Omental fat pad (tissue), 4 donors: ENCODE measurements around the gene SACM1L. TPM values are rescaled to one million over a fixed set of nuclear protein-coding genes. Genes with fewer than 3 reads are reported as not detected.

ENCODE experiments used
- ATAC-seq: fragments of 150-250 bp; one replicate; pipeline ENCODE4 v1.9.1; 2016; ENCODE audit warnings: mild to moderate bottlenecking, moderate library complexity; ENCODE audit not compliant: low FRiP score
- DNase-seq: peaks from one replicate; pipeline ENCODE4 v3.0.0-alpha.2; 2019; ENCODE audit warnings: low spot score
- CTCF ChIP-seq, 3 donors: fragments of 450-650 bp; IDR thresholded peaks; one replicate each; pipeline ENCODE4 v1.5.1; 2016 to 2017; ENCODE audit warnings: antibody characterized with exemption in 3 of 3, mild to moderate bottlenecking in 3 of 3, moderate library complexity in 2 of 3
- total RNA-seq, 4 donors: library from RNA; depleted of rRNA; stranded (reverse); fragments of >200 nt; gene quantifications; one replicate each; pipeline ENCODE4 v1.1.0, GENCODE V29; 2016

Gene SACM1L
- total RNA-seq, 4 donors from 2014 or later = 36.9 to 63.4 (median 49.5) TPM

- DNase-seq (no peak), ATAC-seq (no peak)
- TF ChIP-seq CTCF (IDR thresholded peaks at IDR 0.05) = no peak
Measured at GRCh38 chr3:45739991-45740390, 50.8 kb downstream of the SACM1L start.

GRCh38 chr3:45741247-45741646 is 52.1 kb downstream of the SACM1L start:
- no peak for DNase-seq
- ATAC-seq = no peak
- TF ChIP-seq CTCF (IDR thresholded peaks at IDR 0.05) = no peak

- no peak for ATAC-seq
- DNase-seq = no peak
- no peak for TF ChIP-seq CTCF (IDR thresholded peaks at IDR 0.05)
Measured at GRCh38 chr3:45741742-45742460, 52.7 kb downstream of the SACM1L start.

- ATAC-seq = no peak
- no peak for DNase-seq
- no peak for TF ChIP-seq CTCF (IDR thresholded peaks at IDR 0.05)
Measured at GRCh38 chr3:45742461-45743089, 53.4 kb downstream of the SACM1L start.

- no peak for TF ChIP-seq CTCF (IDR thresholded peaks at IDR 0.05)
- ATAC-seq = no peak
- no peak for DNase-seq
Measured at GRCh38 chr3:45746165-45746776, 57.1 kb downstream of the SACM1L start.

GRCh38 chr3:45746777-45747622 is 57.8 kb downstream of the SACM1L start:
- DNase-seq (no peak), ATAC-seq (no peak)
- no peak for TF ChIP-seq CTCF (IDR thresholded peaks at IDR 0.05)
